SH-SY5Y (cell line): ENCODE measurements around the gene UBE2F.

Source experiments
- GATA2 ChIP-seq: IDR thresholded peaks from 2 replicates; pipeline ENCODE4 v1.6.1; 2011; ENCODE audit warnings: mild to moderate bottlenecking, low read depth, low read length
- GATA3 ChIP-seq: IDR thresholded peaks from 2 replicates; pipeline ENCODE4 v1.6.1; 2011; ENCODE audit warnings: low read depth, mild to moderate bottlenecking, low read length, moderate library complexity

UBE2F gene

GRCh38 chr2:237964578-237965404 lies 2.0 kb upstream of the UBE2F start:
- TF ChIP-seq GATA3: no peak
- TF ChIP-seq GATA2: no peak

DNA sequence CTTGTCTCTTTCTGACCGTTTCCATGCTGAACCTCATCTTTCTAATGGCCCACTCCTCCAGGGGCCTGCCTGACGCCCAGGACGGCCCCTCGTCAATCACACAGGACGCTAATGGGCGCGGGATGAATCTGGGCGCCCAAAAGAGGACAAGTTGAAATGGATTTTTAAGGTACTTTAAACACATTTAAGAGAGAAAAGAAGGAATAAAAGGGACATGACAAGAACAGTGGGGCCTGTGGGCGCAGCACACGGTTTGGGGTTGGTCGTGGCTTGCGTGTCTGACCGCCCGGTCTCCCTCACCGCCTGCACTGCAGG lies 607 bp upstream of the UBE2F start:
- TF ChIP-seq GATA3: no peak
- no peak for TF ChIP-seq GATA2

- no peak for TF ChIP-seq GATA3
- TF ChIP-seq GATA2: no peak
These were observed 693 bp downstream of the UBE2F start for GRCh38 chr2:237967463-237967951.

- TF ChIP-seq GATA2 (no peak), GATA3 (no peak)
These were observed 1.4 kb downstream of the UBE2F start for GRCh38 chr2:237968048-237968862.

- TF ChIP-seq GATA3: no peak
- no peak for TF ChIP-seq GATA2
These were observed 4.8 kb downstream of the UBE2F start for GRCh38 chr2:237971661-237972060.

GRCh38 chr2:237972211-237972610 lies 5.4 kb downstream of the UBE2F start:
- TF ChIP-seq GATA3: no peak
- no peak for TF ChIP-seq GATA2

- TF ChIP-seq GATA3: no peak
- no peak for TF ChIP-seq GATA2
These were observed 6.1 kb downstream of the UBE2F start for GRCh38 chr2:237972936-237973335.

DNA sequence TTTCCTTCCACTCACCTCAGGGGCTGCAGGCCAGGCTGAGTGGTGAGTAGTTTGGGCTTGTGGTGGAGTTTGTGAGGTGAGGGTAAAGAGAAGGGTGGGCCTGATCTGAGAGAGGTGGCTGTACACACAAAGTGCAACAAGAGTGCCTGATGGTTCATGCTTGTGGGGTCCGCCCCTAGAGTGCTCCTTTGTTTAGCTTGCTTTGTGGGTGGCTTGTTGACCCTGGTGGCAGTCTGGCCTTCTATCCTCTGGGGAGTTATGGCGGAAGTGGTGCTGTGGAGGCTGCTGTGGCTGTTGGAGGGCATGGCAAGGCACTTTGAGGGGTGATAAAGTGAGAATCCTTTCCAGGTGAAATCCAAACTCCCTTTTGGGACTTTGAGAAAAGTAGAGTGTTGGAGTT lies 10.6 kb downstream of the UBE2F start:
- no peak for TF ChIP-seq GATA3
- no peak for TF ChIP-seq GATA2

GRCh38 chr2:237978058-237978712 lies 11.4 kb downstream of the UBE2F start:
- no peak for TF ChIP-seq GATA3
- no peak for TF ChIP-seq GATA2

GRCh38 chr2:237979331-237979730 lies 12.5 kb downstream of the UBE2F start:
- TF ChIP-seq GATA3 (no peak), GATA2 (no peak)

GRCh38 chr2:237980087-237980486 lies 13.3 kb downstream of the UBE2F start:
- TF ChIP-seq GATA3: no peak
- no peak for TF ChIP-seq GATA2

DNA sequence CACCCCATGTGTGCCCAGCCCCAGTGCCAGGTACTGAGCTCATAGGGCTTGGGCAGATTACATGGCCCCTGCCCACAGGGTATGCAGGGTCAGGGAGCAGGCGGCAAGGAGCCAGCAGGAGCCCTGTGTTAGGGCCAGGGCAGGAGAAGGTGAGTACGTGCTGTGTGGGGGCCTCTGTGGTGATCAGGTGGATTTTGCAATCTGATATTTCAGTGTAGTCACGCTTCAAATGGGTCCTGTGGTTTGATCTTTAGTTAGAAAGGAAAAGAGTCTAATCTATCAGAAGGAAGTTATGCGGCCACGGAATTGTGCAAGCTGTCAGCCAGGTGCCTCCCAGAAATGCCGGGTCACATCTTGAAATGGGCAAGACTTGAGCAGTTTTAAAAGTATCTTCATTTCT lies 13.9 kb downstream of the UBE2F start:
- TF ChIP-seq GATA2 (no peak), GATA3 (no peak)

DNA sequence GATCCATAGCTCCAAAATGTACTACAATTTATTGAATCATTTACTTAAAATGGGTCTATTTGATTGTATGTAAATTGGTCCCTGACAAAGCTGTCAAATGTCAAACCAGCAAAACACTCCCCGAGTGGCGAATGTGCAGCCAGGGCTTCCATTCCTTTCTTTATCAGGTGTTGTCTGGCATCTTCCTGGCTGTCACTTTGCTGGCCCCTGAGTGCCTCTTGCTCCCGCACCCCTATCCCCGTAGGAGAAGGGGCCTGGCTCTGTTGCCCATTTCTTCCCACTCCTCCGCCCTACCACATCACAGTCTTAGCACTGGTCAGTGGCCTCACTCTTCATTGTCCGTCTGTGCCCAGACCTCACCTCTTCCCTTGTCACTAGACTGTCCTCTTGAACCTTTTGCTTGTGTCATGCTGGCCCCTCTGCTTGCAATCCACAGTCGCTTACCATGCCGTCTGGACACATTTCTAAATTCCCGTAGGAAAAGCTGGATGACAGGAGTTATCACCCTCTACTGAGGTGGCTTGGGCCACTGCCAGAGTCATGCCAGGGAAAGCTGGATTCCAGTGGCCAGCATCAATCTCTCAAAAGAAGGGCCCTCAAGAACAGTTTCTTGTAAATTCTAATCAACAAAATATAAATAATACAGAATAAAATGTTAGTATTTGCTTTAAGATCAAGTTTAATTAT lies 15.4 kb downstream of the UBE2F start:
- TF ChIP-seq GATA2: no peak
- TF ChIP-seq GATA3: no peak

- no peak for TF ChIP-seq GATA3
These were observed 17.1 kb downstream of the UBE2F start for GRCh38 chr2:237983922-237984321.
